Measurements from ENCODE around the gene KLHL2.
"Not testable (repeated sequence)": the region's sequence is repeated elsewhere in the genome, so short reads cannot be mapped to it uniquely, and the experiment has no call there.

Gene KLHL2

DNA sequence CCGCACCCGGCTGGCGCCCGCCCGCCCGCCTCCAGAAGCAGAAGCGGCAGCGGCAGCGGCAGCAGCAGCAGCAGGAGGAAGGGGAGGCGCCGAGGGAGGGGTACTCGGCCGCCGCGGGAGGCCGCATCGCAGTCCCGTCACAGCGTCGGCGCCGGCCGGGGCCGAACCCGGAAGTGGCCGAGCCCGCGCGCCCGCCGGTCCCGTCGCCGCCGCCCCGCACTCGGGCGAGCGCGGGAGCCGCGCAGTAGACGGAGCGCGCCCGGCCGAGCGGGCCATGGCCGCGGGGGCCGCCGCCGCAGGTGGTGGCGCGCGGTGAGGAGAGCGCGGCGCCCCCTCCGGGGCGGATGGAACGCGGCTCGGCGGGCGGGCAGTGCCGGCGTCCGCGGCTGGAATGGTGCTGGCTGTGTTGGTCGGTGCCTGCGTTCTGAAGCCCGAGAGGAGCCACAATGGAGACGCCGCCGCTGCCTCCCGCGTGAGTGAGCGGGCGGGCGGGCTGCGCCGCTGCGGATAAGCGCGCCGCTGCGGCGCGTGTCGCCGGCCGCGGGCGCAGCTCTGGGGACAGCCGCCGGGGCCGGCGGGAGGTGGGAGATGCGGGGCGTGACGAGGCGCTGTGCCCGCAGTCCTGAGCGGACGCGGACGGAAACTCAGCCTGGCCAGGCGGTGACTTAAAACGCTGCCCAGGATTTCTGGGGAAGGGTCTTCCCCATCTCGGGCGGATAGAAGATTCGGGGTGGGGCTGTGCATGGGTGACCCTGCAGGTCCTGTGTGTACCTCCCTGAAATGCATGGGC is at the start of gene KLHL2:
Gene KLHL2, plus strand, starts transcription at position 131 of the 790 bp plus-strand sequence. Its CDS starts 316 bp downstream, at position 447.
- intact Hi-C loops (cut with DNase I): loop anchor here (1.0 to 10.0 kb wide), 3 partner anchors 95 to 257 kb away; partner anchors contain the start of genes MSMO1 and TMEM192
- DNase-seq: peak; percentile 59 to 97 (median 78)

GRCh38 chr4:165158762-165159161 is 48.6 kb upstream of the KLHL2 start:
- intact Hi-C loops (cut with DNase I): no loop called here

GRCh38 chr4:165164257-165164656 is 43.1 kb upstream of the KLHL2 start:
- intact Hi-C loops (cut with DNase I): no loop called here
- DNase-seq: no peak

More at GRCh38 chr4:165158762-165159161, 48.6 kb upstream of the KLHL2 start:
- no peak for DNase-seq

GRCh38 chr4:165166872-165167271 is 40.5 kb upstream of the KLHL2 start:
- DNase-seq; intact Hi-C loops (cut with DNase I): not testable (repeated sequence)

DNA sequence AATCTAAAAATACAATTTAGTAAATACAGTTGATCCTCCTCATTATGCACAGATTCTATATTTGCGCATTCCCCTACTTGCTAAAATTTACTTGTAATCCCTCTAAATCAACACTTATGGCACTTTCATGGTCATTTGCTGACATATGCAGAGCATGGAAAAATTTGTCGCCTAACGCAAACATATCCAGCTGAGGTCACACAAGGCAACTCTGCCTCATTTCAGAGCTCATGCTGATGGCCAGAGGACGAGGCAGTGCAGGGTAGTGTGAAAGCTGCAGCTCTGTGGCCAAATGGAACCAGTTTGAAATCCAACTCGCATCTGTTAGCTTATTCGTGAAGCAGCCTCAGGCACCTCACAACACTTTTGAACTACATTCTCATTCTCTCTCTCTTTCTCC is 39.7 kb upstream of the KLHL2 start:
- DNase-seq: no peak
- intact Hi-C loops (cut with DNase I): no loop called here

- intact Hi-C loops (cut with DNase I): no loop called here
- DNase-seq: no peak
Measured at GRCh38 chr4:165170819-165171218, 36.5 kb upstream of the KLHL2 start.

DNA sequence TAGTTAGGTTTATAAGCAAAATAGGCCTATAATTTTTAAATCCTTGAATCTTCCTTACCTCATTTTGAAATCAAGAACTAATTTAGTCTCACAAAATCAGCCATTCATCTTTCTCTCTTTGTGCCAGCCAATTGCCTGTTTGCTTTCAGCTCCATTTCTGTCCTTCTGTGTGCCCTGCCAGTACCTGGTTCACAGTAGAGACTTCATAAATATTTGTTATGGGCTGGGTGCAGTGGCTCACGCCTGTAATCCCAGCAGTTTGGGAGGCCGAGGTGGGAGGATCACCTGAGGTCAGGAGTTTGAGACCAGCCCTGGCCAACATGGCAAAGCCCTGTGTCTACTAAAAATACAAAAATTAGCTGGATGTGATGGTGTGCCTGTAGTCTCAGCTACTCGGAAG is 31.9 kb upstream of the KLHL2 start:
- intact Hi-C loops (cut with DNase I); DNase-seq: not testable (repeated sequence)

- intact Hi-C loops (cut with DNase I): no loop called here
- peak in 1 of 10 donors; percentile 12 for DNase-seq
Measured at GRCh38 chr4:165175879-165176278, 31.5 kb upstream of the KLHL2 start.

GRCh38 chr4:165177725-165178666 is 29.4 kb upstream of the KLHL2 start:
- intact Hi-C loops (cut with DNase I): no loop called here

DNA sequence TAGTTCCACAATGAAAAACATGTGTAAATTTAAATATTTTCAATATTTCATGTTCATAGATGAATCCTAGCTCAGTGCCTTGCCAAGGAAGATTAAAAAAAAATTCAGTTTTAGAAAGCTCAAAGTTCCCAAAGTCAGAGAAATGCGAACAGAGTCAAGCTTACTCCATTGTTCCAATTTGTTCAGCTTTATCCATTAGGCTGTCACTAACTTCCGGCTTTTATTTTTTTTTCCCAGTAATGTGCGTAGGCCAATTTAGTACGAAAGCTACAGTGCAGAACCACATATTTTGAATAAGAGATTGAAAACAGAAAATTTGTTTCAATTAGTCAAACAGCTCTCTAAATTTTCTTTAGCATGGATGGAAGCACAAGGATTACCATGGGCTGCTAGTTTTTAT is 23.1 kb upstream of the KLHL2 start:
- DNase-seq: no peak
- intact Hi-C loops (cut with DNase I): no loop called here

More at GRCh38 chr4:165177725-165178666, 29.4 kb upstream of the KLHL2 start:
- no peak for DNase-seq

GRCh38 chr4:165184998-165185397 is 22.4 kb upstream of the KLHL2 start:
- DNase-seq: not testable (repeated sequence)

GRCh38 chr4:165185448-165185847 is 21.9 kb upstream of the KLHL2 start:
- intact Hi-C loops (cut with DNase I): no loop called here
- no peak for DNase-seq

More at GRCh38 chr4:165184998-165185397, 22.4 kb upstream of the KLHL2 start:
- intact Hi-C loops (cut with DNase I): not testable (repeated sequence)

DNA sequence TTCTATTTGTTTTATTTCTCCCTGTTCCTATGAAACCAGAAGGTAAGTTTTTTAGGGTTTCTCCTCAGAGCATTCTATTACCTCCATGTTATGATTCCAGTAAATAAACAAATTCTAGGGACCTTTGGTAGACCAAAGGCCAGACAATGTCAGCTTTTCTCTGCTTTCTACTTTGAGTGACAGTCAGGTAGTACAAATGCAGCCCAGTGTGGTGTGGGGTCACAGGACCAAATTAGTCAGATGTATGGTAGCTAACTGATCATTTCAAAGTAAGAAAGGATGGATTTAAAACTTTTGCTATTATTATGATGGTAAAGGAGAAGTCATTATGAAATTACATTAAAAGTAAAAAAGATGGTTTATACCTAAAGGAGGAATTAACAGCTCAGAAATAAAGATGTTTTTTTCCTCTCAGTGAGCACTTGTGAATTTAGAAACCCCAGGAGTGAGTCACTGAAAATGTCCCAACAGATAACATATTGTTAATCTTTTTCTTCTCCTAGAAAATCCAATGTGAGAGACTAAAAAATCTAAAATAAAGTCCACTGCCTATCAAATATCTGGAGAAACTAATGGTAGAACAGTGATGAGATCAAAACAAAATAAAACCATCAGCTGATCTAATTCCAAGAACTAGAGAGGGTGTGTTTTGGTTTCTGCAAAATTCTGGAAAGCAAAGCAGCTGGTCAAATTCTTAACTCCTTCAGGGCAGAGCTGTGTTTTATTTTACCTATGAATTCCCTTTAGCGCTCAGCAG is 16.6 kb upstream of the KLHL2 start:
- no peak for DNase-seq
- intact Hi-C loops (cut with DNase I): no loop called here

- intact Hi-C loops (cut with DNase I): no loop called here
Measured at GRCh38 chr4:165191348-165191656, 16.1 kb upstream of the KLHL2 start.

DNA sequence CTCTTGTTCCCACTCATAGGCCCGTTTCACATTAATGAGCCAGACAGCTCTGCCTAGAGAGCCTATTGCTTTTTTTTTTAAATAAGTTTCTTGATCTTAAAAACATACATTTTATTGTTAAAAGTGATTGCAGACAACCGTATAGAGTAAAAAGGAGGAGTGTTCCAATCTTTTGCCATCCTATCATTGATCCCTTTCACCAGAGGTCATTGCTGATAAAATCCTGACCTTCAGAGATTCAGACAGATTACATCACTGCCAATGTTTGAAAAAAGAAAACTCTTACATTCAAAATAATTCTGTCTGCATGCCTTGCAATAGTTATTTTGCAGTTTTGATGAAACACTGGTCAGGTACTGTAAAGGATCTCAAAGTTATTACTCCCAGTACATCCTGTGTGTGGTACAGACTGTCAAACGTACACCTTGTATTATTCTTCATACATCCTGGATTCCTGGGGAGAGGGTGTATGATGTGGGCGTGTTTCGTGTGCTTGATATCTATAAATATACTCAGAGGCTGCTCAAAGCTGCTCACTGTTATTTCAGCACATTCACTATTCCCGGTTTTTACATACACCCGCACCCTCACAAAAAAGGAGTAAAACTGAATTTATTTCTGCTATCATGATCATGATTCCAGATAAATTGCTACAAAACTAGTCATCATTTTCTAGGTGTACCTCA is 15.4 kb upstream of the KLHL2 start:
- intact Hi-C loops (cut with DNase I): no loop called here

More at GRCh38 chr4:165191348-165191656, 16.1 kb upstream of the KLHL2 start:
- no peak for DNase-seq

DNA sequence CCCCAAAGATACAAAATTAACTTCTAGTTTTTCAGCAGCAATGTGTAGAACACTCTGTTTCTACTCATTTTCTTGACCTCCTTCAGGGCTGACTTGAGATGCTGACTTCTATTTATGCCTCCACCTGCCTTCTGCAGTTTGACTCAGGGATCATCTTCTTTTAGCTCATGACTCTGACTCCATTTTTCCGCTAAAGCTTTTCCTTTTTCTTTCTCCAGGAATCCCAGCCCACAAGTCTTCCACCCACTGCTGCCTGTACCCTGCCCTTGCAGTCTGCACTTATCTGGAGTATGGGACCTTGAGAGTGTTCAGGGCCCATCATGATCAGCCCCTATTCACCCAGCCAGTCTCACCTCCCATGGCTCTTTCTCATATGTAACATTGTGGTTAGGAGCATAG is 14.9 kb upstream of the KLHL2 start:
- no peak for DNase-seq
- intact Hi-C loops (cut with DNase I): no loop called here

More for the DNA sequence above, 15.4 kb upstream of the KLHL2 start:
- no peak for DNase-seq

- intact Hi-C loops (cut with DNase I): no loop called here
Measured at GRCh38 chr4:165192956-165193355, 14.4 kb upstream of the KLHL2 start.

GRCh38 chr4:165194368-165194767 is 13.0 kb upstream of the KLHL2 start:
- DNase-seq: peak in 3 of 10 donors; percentile 31 to 81 (median 69)
- intact Hi-C loops (cut with DNase I): no loop called here

More at GRCh38 chr4:165192956-165193355, 14.4 kb upstream of the KLHL2 start:
- no peak for DNase-seq

- DNase-seq: no peak
- intact Hi-C loops (cut with DNase I): no loop called here
Measured at GRCh38 chr4:165198329-165198728, 9.0 kb upstream of the KLHL2 start.

DNA sequence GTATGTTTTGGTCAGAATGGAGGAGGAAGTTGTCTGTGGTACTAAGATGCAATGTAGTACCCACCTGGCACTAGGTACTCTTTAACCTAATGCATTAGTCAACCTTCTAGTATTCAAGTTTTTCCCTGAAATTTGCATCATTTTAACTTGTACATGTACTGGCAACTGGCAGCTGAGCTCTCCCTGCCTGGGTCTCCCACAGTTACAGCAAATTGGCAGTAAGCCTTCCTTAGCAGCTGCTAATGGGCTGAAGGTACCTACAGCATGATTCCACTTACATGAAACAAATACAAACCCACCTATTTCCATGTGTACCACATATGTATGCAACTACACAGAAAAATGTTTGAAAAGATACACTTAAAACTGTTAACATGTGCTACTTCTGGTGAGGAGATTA is 8.1 kb upstream of the KLHL2 start:
- intact Hi-C loops (cut with DNase I): no loop called here
- DNase-seq: peak in 1 of 10 donors; percentile 75
